ENCODE data around the gene SLC7A8. TPM values are rescaled to one million over a fixed set of nuclear protein-coding genes. Genes with fewer than 3 reads are reported as not detected.

SLC7A8 gene
- total and polyA plus RNA-seq, 2 experiments from 2014 or later, result 117 to 124 TPM

- no peaks in the 10 kb centered on the region for H3K79me2 ChIP-seq (replicated peaks; ENCODE audit: insufficient read depth)
These were observed 55.6 kb downstream of the SLC7A8 start for GRCh38 chr14:23127861-23128260.

More at GRCh38 chr14:23127861-23128260, 55.6 kb downstream of the SLC7A8 start:
- Mint-ChIP-seq H3K4me3 (no peak overlapping the region), H3K36me3 (ENCODE audit: low read depth) (peaks cover 48% of the 10 kb centered on the region), H3K27me3 (ENCODE audit: insufficient read depth, low read depth, poor library complexity) (peaks cover 5% of the 10 kb centered on the region), H3K4me1 (peaks cover 28% of the 10 kb centered on the region), H3K9me3 (no peaks in the 10 kb centered on the region; the same call in 2 of the 3 replicates), H3K27ac (no peak overlapping the region)
- Histone ChIP-seq H3K36me3 (ENCODE audit: insufficient read depth) (peaks cover 9% of the 10 kb centered on the region), H4K20me1 (replicated peaks; ENCODE audit: insufficient read depth) (no peaks in the 10 kb centered on the region), H2AFZ (no peak overlapping the region), H3K9me2 (ENCODE audit: insufficient read depth) (no peaks in the 10 kb centered on the region), H3K27me3 (ENCODE audit: insufficient read depth) (no peaks in the 10 kb centered on the region), H3K27ac (ENCODE audit: low read depth) (no peak overlapping the region), H3K4me2 (no peak overlapping the region), H3K4me3 (no peak overlapping the region), H3K4me1 (ENCODE audit: insufficient read depth) (peaks cover 22% of the 10 kb centered on the region), H3F3A (replicated peaks; ENCODE audit: low read depth) (no peaks in the 10 kb centered on the region)
- DNase-seq (ENCODE audit: low spot score) (no peak), ATAC-seq (no peak)
- TF ChIP-seq, protein P1, sequence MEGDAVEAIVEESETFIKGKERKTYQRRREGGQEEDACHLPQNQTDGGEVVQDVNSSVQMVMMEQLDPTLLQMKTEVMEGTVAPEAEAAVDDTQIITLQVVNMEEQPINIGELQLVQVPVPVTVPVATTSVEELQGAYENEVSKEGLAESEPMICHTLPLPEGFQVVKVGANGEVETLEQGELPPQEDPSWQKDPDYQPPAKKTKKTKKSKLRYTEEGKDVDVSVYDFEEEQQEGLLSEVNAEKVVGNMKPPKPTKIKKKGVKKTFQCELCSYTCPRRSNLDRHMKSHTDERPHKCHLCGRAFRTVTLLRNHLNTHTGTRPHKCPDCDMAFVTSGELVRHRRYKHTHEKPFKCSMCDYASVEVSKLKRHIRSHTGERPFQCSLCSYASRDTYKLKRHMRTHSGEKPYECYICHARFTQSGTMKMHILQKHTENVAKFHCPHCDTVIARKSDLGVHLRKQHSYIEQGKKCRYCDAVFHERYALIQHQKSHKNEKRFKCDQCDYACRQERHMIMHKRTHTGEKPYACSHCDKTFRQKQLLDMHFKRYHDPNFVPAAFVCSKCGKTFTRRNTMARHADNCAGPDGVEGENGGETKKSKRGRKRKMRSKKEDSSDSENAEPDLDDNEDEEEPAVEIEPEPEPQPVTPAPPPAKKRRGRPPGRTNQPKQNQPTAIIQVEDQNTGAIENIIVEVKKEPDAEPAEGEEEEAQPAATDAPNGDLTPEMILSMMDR (conservative IDR thresholded peaks at IDR 0.05; ENCODE audit: low read depth in 2 of 2), result no peak
- TF ChIP-seq ZNF462 (CRISPR knock-in tag; IDR thresholded peaks at IDR 0.05), result no peak
- no peak for TF ChIP-seq EZH2 (IDR thresholded peaks at IDR 0.05; ENCODE audit: low read depth, unreplicated experiment)
- no peak for TF ChIP-seq POLR2AphosphoS5 (IDR thresholded peaks at IDR 0.05; ENCODE audit: low read depth)
- no peak for TF ChIP-seq JUNB (IDR thresholded peaks at IDR 0.05; ENCODE audit: unreplicated experiment)
- no peak for TF ChIP-seq CREB1 (CRISPR knock-in tag; IDR thresholded peaks at IDR 0.05; ENCODE audit: low read depth)
- no peak for TF ChIP-seq STAT1 (IDR thresholded peaks at IDR 0.05; ENCODE audit: unreplicated experiment)
- TF ChIP-seq NANOG (IDR thresholded peaks at IDR 0.05; ENCODE audit: borderline replicate concordance), result no peak
- TF ChIP-seq, protein P2, sequence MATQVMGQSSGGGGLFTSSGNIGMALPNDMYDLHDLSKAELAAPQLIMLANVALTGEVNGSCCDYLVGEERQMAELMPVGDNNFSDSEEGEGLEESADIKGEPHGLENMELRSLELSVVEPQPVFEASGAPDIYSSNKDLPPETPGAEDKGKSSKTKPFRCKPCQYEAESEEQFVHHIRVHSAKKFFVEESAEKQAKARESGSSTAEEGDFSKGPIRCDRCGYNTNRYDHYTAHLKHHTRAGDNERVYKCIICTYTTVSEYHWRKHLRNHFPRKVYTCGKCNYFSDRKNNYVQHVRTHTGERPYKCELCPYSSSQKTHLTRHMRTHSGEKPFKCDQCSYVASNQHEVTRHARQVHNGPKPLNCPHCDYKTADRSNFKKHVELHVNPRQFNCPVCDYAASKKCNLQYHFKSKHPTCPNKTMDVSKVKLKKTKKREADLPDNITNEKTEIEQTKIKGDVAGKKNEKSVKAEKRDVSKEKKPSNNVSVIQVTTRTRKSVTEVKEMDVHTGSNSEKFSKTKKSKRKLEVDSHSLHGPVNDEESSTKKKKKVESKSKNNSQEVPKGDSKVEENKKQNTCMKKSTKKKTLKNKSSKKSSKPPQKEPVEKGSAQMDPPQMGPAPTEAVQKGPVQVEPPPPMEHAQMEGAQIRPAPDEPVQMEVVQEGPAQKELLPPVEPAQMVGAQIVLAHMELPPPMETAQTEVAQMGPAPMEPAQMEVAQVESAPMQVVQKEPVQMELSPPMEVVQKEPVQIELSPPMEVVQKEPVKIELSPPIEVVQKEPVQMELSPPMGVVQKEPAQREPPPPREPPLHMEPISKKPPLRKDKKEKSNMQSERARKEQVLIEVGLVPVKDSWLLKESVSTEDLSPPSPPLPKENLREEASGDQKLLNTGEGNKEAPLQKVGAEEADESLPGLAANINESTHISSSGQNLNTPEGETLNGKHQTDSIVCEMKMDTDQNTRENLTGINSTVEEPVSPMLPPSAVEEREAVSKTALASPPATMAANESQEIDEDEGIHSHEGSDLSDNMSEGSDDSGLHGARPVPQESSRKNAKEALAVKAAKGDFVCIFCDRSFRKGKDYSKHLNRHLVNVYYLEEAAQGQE (IDR thresholded peaks at IDR 0.05; ENCODE audit: unreplicated experiment), result no peak
- TF ChIP-seq ZNF331 (CRISPR knock-in tag; IDR thresholded peaks at IDR 0.05; ENCODE audit: low read depth), result no peak
- no peak for TF ChIP-seq ZNF114 (CRISPR knock-in tag; IDR thresholded peaks at IDR 0.05)
- TF ChIP-seq ETS1 (IDR thresholded peaks at IDR 0.05), result no peak
- TF ChIP-seq EZH2phosphoT487 (IDR thresholded peaks at IDR 0.05; ENCODE audit: unreplicated experiment), result no peak
